NOMO-1 (cell line): Measurements from ENCODE around the gene WDR72.

ENCODE experiments used
- DNase-seq, 2 experiments: peaks; one replicate each; lab custom pipeline; 2025; ENCODE audit not compliant: unreplicated experiment in 2 of 2; lab: John Stamatoyannopoulos, UW

WDR72 gene

DNA sequence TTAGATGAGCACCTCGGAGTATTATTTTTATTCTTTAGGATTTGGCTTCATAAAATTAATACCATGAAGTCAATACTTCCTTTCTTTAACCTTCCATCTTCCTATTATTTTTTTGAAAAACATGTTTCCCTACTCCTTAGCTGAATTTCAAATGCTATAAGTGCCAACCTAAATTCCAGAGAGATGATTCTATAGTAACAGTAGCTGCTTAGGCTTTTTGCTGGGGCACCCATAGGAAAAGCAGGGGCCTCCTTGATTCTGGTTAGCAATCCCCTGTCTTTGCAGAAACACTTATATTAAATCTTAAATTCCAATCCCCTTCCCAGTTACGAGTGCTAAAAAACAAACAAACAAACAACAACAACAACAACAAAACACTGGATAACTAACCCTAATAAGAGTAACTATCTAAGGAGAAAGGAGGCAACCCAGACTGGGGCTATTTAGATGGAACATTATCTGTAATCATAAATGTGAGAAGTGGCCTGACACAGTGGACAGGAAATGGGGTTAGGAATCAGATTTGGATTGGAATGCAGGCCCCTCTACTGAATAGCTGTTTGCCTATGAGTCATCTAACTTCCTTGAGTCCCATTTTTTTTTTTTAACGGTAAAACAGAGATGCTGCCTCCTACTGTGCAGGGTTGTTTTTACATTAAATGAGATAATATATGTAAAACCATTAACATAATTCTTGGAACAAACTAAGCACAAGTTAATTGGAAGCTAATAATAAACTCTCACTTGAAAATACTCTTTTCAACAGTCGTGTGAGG lies 148.1 kb downstream of the WDR72 start:
- DNase-seq = no peak

DNA sequence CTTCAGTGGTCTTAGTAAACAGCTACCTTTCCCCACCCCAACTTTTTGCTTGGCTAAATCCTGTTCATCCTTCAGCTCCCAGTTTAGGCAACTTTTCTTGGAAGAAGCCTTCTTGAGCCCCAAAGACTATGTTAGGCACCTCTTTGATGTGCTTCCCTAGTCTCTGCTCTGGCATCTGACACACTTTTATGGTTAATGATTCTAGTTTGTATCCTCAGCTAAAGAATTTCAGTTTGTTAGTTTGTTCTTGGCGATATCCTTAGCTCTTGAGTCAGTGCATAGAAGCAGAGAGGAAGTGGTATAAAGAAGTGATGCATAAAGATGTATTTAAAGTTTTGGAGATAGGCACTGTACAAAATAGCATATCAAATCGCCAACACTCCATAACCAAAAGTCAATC lies 168.4 kb downstream of the WDR72 start:
- no peak for DNase-seq

DNA sequence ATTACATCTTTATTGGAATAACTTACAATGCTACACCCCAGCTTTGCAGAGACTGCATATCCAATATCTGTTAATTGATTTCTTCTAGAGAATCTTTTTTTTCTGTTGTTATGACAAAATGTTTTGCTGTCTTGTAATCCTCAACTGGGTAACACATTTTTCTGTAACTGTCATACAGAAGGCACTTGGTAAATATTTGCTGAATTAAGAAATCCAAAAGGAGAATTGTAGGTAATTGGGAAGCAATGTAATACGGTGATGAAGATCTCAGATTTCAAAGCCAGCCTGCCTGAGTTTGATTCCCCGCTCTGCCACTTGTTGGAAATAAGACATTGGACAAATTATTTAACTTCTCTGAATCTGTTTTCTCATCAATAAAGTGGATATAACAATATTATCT lies 169.1 kb downstream of the WDR72 start:
- DNase-seq = no peak

DNA sequence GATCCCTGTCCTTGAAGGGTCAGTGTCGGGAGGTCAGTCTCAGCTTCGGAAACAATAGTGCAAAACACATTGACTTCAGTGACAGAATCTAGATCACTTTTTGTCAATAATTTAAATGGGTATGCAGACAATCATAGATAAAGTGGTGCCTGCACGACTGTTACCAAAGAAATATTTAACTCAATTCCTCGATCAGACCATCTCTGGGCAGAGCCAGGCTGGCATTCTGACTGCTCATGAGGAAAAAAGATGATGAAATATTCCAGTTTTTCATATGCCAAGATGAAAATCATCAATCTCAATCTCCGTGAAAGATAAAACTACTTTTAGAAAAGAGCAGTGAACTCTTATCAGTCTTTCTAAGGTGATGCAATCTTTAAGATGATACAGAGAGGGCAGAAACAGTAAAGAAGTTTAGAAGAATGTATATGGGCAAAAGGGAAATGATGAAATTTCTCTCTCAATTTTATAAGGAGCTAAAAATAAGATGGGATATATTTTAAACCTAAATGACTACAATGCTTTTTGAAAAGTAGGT lies 169.9 kb downstream of the WDR72 start:
- no peak for DNase-seq

DNA sequence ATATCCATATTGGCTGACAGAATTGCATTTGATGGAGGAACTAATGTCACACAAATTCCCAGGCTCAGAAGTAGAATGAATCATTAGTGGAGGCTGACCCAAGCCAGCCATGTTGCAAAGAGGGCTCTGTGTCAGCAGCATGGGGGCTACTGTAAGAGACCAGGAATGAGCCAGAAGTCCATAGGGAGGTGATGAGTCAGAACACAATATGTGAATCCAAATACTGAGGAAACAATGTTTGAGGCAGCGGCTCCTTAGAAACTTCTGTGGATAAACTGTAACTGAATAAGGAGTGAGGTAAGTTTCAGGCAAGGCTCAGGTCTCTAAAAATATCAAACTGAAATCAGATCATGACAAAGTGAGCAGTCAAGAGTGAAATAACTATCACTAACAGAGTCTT lies 170.7 kb downstream of the WDR72 start:
- DNase-seq = no peak

DNA sequence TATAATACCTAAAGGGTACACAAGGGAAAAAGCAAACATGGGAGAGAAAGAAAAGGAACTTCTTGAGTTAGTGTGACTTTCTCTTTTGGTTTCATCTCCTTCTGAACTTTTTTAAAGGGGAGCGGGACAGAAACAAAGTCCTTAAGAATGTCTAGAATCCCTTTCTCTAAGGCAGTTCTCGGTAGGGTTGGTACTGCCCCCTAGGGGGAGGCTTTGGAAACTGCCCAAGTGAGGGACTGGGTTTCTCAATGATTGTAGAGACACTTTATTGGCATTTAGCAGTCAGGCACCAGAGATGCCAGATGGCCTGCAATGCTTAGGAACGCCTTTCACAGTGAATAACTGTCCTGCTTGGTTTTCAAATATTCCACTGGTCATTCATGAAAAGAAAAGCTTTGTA lies 172.7 kb downstream of the WDR72 start:
- DNase-seq = no peak

DNA sequence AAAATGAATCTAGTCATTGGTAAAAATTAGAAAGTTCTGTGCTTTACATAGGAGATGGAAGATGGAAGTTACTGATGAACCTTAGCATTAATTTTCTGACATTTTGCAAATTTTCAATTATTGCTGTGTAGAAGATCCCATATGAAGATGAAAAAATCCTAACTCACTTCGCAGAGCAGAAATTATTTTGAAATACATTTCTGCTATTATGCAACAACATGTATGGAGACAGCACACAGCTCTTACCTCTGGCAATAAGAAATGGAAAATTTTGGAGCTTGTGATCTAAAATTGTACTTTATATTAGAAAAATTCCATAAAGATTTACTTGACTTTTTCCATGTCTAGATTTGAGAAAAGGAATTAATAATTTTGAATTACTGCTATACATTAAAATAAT lies 177.9 kb downstream of the WDR72 start:
- no peak for DNase-seq

DNA sequence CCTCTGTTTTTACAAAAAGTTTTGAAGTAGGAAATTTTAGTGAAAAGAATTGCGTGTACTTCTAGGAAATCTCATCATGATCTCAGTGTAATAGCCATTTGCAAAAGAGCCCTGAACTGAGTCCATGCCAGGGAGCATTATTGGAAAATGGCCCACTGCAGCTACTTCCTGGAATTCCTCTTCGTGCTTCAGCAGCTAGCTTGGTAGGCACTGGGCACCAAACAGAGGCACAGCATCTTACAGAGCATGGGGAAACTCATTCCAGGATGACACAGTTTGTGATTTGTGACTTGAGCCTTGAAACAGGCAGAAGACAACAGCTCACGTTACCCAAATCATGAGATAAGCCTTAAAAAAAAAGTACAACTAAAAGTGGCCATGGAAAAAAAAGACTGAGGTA lies 179.1 kb downstream of the WDR72 start:
- DNase-seq = no peak

DNA sequence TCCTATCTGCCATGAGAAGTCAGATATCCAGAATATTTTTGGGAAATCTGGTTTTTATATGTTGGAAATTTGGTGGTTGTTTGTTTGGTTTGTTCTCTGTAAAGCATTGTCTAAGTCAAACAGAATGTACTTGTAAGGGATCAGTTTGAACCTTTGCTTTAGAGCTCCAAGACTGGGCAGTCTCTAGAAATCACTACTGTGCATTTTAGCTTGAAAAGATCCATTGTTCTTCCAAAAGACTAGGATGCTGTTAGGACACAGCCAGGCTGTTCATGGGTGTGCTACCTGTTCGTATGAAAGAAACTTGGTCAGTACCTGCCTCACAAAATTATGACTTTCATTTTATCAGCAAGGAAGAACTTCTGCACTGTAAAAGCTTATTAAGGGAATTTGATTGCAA lies 182.6 kb downstream of the WDR72 start:
- DNase-seq = no peak

DNA sequence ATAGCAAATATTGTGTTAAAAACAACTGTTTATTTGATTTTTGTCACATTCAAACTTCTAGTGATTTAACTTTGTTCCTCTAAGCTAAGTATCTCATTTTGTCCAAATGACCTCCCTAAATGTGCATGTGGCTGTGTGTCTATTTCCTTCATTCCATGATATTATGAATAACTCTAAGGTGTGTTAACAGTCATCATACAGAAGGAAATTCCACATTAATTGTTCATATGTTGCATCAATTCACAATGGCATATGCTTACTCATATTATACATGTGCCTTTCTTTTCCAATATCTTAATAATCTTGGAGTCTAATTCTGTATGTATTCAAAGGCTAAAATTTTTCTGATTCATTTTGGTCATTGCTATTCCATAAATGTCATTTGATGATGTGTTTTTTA lies 186.4 kb downstream of the WDR72 start:
- DNase-seq = no peak

DNA sequence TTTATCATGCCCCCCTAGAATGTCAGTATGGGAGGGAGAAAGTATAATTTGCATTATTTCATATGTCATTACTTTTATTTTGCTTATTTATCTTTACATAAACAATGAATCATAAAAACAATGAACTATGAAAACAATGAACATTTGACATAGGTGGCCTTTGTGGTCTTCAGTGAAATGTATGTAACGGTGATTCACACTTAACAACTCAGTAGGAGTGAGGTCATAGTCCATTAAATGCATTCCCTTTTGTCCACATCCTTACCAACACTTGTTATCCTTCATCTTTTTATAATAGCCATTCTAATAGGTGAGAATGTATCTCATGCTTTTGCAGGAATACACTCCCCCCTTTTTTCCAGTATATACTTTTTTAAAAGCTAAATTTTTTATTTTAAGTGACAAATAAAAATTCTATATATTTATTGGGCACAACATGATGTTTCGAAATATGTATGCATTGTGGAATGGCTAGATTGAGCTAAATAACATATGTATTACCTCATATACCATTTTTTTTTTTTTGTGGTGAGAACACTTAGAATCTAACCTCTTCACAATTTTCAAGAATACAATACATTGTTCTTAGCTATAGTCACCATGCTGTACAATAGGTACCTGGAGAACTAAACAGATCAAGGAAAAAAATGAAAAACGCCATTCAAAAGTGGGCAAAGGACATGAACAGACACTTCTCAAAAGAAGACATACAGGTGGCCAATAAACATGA lies 189.5 kb downstream of the WDR72 start:
- DNase-seq = no peak

DNA sequence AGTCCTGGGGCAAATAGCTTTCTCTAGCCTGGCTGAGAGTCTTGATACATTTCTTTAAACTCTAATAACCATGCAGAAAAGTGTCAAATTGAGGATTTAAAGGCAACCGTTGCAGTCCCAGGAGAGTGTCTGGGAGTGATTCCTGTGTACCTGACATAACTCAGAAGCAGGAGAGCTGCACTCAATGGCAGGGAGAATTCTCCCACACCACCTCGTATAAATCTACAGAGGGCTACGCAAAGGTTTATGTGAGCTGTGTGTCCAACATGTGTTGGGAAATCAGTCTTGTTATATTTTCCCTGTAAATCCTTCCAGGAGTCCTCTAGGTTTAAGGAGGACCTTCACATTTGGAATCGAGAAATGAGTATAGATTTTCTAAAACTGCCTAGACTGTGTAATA lies 192.6 kb downstream of the WDR72 start:
- no peak for DNase-seq

DNA sequence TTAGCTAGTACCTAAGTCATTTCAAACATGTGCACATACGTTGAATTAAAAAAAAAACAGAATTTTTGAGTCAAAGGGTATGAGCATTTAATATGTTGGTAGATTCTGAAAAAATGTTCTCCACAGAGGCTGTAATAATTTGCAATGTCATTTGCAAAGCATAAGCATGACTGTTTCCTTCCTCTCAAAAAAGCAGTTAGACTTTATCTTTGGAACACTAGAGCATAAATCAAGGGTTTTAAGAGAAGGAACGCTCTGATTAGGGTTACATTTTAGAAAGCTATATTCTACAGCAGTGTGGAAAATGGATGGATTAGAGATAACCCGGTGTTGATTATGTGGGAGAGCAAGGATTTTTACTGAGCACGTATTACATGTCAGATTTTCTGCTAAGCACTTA lies 193.7 kb downstream of the WDR72 start:
- no peak for DNase-seq

DNA sequence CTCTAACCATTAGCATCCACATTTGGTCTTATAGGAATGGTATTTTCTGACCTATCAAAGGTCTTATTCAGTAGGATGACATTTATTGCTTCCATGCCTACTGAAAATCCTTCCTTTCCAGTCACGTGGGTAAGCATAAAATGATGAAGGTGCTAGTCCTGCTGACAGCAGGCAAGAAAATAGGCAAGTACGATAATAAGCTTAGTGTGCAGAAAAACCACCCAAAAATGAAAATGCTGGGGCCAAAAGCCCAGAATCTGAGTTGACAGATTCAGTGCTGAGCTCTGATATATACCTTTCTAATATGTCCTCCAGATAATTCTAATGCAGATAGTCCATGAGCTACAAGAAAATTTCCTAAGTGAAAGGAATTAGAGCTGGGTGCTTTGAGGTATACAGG lies 194.8 kb downstream of the WDR72 start:
- DNase-seq = no peak

DNA sequence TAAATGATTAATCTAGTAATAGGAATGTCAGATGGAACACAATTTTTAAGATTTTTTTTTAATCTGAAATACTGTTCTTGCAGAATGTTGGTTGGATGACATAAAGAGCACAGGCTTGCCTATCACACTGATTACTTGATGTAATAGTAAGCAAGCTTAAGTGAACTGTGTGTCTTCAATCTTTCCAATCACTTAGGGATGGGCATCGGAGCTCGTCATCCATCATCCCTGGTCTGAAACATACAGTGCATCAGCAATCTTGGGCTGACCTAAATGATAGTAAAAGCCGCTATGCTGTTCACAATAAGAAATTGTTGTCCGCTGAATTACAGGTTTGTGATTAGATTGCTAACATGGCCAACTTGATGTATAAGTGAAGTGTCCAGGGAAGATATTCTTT lies 195.8 kb downstream of the WDR72 start:
- no peak for DNase-seq

DNA sequence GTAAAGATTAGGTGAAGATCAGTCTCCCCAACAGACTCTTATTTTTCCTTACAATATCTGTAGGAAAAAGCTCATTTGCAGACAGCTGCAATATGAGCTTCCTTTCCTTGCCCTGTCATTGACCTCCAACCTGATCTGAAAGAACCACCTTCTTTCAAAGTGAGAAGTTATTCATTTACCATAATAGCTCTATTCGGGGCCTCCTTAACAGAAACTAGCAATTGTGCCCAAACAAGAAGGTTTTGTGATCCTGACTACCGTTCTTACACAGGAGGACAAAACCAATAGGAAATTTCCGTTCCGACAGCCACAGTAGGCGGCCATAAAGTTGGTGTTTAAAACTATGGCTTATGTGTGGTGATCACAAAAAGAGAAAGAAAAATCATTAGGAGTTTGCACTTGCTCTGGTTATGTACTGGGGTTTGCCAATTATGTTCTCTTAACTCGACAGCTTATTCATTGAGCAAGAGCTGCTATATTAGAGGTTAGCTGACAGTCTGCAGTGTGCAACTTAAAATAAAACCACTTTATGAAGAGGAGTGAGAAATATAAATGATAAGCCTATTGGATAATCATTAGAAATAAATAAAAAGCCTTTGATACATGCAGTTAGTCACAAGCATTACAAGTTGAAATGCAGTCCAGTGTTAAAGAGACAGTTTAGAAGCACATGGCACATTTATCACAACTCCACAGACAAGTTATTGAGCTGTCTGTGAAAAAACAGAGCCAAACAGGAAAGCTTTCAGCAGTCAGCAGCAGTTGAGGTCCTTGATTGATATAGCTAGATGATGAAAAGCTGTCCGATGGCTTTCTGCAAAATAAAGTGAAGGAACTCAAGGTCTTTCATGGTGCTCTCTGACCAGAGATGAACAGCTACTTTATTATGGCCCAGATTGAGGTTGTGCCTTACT lies 199.8 kb downstream of the WDR72 start:
- no peak for DNase-seq

DNA sequence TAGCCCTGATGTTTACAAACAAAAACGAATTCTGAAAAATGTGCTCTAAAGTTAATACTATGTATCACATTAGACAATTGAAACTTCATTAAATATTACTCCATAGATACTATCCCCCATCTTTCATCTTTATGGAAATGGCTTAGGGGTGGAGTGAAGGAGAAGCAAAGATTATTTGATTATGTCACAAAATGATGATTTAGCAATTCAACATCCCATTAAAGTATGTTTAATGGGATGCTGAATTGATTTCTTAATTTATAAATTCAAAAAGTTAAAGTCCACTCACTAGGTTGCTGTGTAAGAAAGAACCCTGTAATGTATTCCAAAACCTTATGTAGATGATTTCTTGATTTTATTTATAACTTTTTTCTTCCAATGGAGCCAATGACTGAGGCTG lies 201.1 kb downstream of the WDR72 start:
- no peak for DNase-seq

DNA sequence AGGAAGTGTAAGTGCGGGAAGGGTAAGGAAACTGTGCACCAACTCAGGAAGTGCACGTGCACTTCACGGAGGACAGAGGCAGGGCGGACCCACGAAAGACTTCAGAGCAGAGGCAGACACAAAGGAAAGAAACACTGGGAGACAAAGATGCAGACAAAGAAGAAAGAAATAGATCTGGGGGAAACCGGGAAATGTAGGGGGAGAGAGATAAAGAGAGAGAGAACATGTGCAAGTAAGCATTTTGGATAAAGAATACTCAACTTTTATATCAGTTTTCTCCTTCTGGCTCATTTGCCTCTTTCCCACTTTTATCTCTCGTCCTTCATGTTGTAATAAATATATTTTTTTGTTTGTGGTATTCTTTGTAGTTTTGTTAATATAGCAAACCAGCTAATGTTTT lies 204.2 kb downstream of the WDR72 start:
- no peak for DNase-seq

DNA sequence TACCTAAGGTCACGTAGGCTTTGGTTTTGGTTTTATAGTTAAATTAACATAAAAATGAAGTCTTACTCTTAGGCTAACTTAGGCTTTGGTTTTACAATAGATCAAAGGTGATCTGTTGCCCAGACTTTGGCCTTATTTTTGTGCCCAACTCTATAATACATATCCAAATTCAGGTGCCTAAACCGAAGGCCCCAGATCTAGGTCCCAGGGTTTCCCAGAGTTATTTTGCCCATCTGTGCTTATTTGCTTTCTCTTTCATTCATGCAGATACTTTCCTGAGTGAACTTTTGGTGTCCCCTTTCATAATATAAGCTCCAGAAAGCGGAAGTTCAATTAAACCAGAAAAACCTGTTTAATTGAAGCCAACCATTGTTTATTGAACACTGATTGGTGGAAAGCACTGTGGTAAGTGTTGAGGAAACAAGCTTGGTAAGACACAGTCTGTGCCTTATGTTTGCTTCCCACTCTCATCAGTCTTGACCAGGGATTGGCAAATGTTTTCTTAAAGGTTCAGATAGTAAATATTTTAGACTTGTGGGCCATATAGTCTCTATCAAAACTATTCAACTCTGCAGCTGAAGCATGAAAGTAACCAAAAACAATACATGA lies 209.7 kb downstream of the WDR72 start:
- DNase-seq = no peak

DNA sequence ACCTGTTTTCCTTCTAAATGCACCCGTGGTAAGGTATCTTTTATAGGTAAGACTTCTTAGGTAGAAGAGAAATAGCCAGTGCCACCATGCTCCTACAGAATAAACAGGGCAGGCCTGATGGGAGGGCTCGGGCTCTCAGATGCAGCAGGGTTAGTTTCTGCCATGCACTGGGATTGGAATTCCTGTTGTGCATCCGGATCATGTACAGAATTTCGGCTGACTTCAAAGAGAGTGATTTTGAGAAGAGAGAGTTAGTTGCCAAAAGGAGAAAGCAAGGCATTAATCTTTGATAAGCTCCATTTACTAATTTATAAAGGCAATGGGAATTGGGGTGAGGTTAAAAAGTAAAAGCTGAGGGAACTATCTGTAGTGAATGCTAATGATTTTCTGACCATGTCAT lies 211.2 kb downstream of the WDR72 start:
- no peak for DNase-seq
